Fibroblast of lung (primary cell): ENCODE data around the gene CSNK2B. TPM values are rescaled to one million over a fixed set of nuclear protein-coding genes. Genes with fewer than 3 reads are reported as not detected.

Experiments used
- DNase-seq, 2 donors: peaks; one replicate each; pipeline versions ENCODE4 v3.0.0 to v3.0.0-alpha.2; 2010; ENCODE audit warnings: low read depth in 2 of 2
- H2AFZ ChIP-seq: 2 replicates; pipeline ENCODE4 v1.5.1; 2012; ENCODE audit warnings: low read length, control low read depth, inconsistent platforms
- H3K27ac ChIP-seq: 2 replicates; pipeline ENCODE4 v1.5.1; 2011; ENCODE audit warnings: low read length, control low read depth; ENCODE audit not compliant: insufficient read depth
- H3K27me3 ChIP-seq: 2 replicates; pipeline ENCODE4 v1.5.1; 2011; ENCODE audit warnings: mild to moderate bottlenecking, low read length; ENCODE audit not compliant: control insufficient read depth, insufficient read depth
- H3K36me3 ChIP-seq: 2 replicates; pipeline ENCODE4 v1.5.1; 2011; ENCODE audit warnings: low read length; ENCODE audit not compliant: control insufficient read depth, insufficient read depth
- H3K4me1 ChIP-seq: 2 replicates; pipeline ENCODE4 v1.5.1; 2011; ENCODE audit warnings: low read length; ENCODE audit not compliant: control insufficient read depth, insufficient read depth; ENCODE audit errors: extremely low read depth
- H3K4me2 ChIP-seq: 2 replicates; pipeline ENCODE4 v1.5.1; 2011; ENCODE audit warnings: low read length, control low read depth; ENCODE audit not compliant: insufficient read depth; ENCODE audit errors: extremely low read depth
- H3K4me3 ChIP-seq, 4 experiments: fragments of 200-600 bp in 1 of 4; sonication (generic) in 1 of 4; replicated peaks in 1 of 4; 2 replicates each; pipeline ENCODE4 v1.5.1; 2011 to 2016; ENCODE audit warnings: low read length in 4 of 4, low read depth in 3 of 4, mild to moderate bottlenecking in 3 of 4, control low read depth in 2 of 4, inconsistent platforms in 1 of 4, mixed read lengths in 1 of 4; ENCODE audit not compliant: insufficient read depth in 1 of 4; ENCODE audit errors: control extremely low read depth in 1 of 4
- H3K79me2 ChIP-seq: 2 replicates; pipeline ENCODE4 v1.5.1; 2012; ENCODE audit warnings: mild to moderate bottlenecking, low read length, inconsistent platforms; ENCODE audit not compliant: control insufficient read depth, insufficient read depth
- H3K9ac ChIP-seq: 2 replicates; pipeline ENCODE4 v1.5.1; 2011; ENCODE audit warnings: mild to moderate bottlenecking, low read length, control low read depth; ENCODE audit not compliant: insufficient read depth
- H3K9me3 ChIP-seq: 2 replicates; pipeline ENCODE4 v1.5.1; 2012; ENCODE audit warnings: low read depth, low read length; ENCODE audit not compliant: control insufficient read depth, insufficient read depth
- H4K20me1 ChIP-seq: 2 replicates; pipeline ENCODE4 v1.5.1; 2011; ENCODE audit warnings: low read length; ENCODE audit not compliant: control insufficient read depth, insufficient read depth; ENCODE audit errors: extremely low read depth
- EZH2 ChIP-seq: IDR thresholded peaks from 2 replicates; pipeline ENCODE4 v1.5.1; 2012; ENCODE audit warnings: low read length, control low read depth, mild to moderate bottlenecking; ENCODE audit errors: missing control alignments
- polyA plus RNA-seq, 2 donors: library from polyadenylated mRNA; depleted of rRNA in 1 of 2; stranded (reverse) in 1 of 2; unstranded in 1 of 2; fragments of >200 nt; gene quantifications; 2 replicates each; pipeline ENCODE4 v1.2.1, GENCODE V29; 2011 to 2012; ENCODE audit warnings: missing spikeins in 1 of 2
- total RNA-seq: library from RNA; depleted of rRNA; stranded (reverse); fragments of >200 nt; gene quantifications from 2 replicates; pipeline ENCODE4 v1.2.1, GENCODE V29; 2014
- TF ChIP-seq, protein P1 (sequence below), 2 donors: IDR thresholded peaks in 1 of 2; conservative IDR thresholded peaks in 1 of 2; 1 replicate in 1 of 2; 2 replicates in 1 of 2; pipeline ENCODE4 v1.5.1; 2011 to 2012; ENCODE audit warnings: low read length in 2 of 2, control low read depth in 1 of 2, inconsistent platforms in 1 of 2, low read depth in 1 of 2, mild to moderate bottlenecking in 1 of 2

CSNK2B gene
- total and polyA plus RNA-seq, 2 donors (not counting 1 experiment from before 2014, with no cell fraction given): 67.2 to 84.9 TPM

DNA sequence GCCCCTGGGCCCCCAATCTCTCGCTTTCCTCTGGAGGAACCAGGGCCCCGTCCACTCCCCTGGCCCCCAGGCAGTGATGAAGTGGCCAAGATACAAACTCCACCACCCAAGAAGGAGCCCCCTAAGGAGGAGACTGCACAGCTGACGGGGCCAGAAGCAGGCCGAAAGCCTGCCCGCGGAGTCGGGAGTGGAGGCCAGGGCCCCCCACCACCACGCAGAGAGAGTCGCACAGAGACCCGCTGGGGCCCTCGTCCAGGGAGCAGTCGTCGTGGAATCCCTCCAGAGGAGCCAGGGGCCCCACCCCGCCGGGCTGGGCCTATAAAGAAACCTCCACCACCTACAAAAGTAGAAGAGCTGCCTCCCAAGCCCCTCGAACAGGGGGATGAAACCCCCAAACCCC lies 34.7 kb upstream of the CSNK2B start:
- Histone ChIP-seq H3K9me3 (no peaks in the 10 kb centered on the region), H3K27ac (no peak overlapping the region), H2AFZ (no peak overlapping the region), H3K79me2 (peaks cover 22% of the 10 kb centered on the region), H3K27me3 (no peaks in the 10 kb centered on the region), H3K4me3 (no peak overlapping the region), H3K4me1 (peaks cover 2% of the 10 kb centered on the region), H3K36me3 (peaks cover 64% of the 10 kb centered on the region), H3K4me2 (no peak overlapping the region), H4K20me1 (no peaks in the 10 kb centered on the region), H3K9ac (no peak overlapping the region)
- no peak for DNase-seq
- TF ChIP-seq, protein P1, sequence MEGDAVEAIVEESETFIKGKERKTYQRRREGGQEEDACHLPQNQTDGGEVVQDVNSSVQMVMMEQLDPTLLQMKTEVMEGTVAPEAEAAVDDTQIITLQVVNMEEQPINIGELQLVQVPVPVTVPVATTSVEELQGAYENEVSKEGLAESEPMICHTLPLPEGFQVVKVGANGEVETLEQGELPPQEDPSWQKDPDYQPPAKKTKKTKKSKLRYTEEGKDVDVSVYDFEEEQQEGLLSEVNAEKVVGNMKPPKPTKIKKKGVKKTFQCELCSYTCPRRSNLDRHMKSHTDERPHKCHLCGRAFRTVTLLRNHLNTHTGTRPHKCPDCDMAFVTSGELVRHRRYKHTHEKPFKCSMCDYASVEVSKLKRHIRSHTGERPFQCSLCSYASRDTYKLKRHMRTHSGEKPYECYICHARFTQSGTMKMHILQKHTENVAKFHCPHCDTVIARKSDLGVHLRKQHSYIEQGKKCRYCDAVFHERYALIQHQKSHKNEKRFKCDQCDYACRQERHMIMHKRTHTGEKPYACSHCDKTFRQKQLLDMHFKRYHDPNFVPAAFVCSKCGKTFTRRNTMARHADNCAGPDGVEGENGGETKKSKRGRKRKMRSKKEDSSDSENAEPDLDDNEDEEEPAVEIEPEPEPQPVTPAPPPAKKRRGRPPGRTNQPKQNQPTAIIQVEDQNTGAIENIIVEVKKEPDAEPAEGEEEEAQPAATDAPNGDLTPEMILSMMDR (conservative IDR thresholded peaks at IDR 0.05 in 1 of 2, IDR thresholded peaks at IDR 0.05 in 1 of 2; ENCODE audit: low read depth in 1 of 2, low read length in 2 of 2): no peak
- no peak for TF ChIP-seq EZH2

DNA sequence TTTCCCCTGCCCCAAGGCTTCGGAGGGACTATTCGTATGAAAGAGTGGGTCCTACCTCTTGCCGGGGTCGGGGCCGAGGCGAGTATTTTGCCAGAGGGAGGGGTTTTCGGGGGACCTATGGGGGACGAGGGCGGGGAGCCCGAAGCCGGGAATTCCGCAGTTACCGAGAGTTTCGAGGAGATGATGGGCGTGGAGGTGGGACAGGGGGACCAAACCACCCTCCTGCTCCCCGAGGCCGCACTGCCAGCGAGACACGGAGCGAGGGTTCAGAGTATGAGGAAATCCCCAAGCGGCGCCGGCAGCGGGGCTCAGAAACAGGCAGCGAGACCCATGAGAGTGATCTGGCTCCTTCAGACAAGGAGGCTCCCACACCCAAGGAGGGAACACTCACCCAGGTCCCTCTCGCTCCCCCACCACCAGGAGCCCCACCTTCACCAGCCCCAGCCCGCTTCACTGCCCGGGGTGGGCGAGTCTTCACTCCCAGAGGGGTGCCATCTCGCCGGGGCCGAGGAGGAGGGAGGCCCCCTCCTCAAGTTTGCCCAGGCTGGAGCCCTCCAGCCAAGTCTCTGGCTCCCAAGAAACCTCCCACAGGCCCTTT lies 34.1 kb upstream of the CSNK2B start:
- Histone ChIP-seq H3K9me3 (no peaks in the 10 kb centered on the region), H2AFZ (no peak overlapping the region), H4K20me1 (no peaks in the 10 kb centered on the region), H3K4me2 (no peak overlapping the region), H3K9ac (no peak overlapping the region), H3K27me3 (no peaks in the 10 kb centered on the region), H3K4me1 (peaks cover 2% of the 10 kb centered on the region), H3K79me2 (peaks cover 19% of the 10 kb centered on the region), H3K36me3 (peaks cover 67% of the 10 kb centered on the region), H3K27ac (no peak overlapping the region), H3K4me3 (no peak overlapping the region)
- no peak for TF ChIP-seq EZH2
- TF ChIP-seq, protein P1 (conservative IDR thresholded peaks at IDR 0.05 in 1 of 2, IDR thresholded peaks at IDR 0.05 in 1 of 2; ENCODE audit: low read depth in 1 of 2, low read length in 2 of 2): no peak
- DNase-seq: no peak

DNA sequence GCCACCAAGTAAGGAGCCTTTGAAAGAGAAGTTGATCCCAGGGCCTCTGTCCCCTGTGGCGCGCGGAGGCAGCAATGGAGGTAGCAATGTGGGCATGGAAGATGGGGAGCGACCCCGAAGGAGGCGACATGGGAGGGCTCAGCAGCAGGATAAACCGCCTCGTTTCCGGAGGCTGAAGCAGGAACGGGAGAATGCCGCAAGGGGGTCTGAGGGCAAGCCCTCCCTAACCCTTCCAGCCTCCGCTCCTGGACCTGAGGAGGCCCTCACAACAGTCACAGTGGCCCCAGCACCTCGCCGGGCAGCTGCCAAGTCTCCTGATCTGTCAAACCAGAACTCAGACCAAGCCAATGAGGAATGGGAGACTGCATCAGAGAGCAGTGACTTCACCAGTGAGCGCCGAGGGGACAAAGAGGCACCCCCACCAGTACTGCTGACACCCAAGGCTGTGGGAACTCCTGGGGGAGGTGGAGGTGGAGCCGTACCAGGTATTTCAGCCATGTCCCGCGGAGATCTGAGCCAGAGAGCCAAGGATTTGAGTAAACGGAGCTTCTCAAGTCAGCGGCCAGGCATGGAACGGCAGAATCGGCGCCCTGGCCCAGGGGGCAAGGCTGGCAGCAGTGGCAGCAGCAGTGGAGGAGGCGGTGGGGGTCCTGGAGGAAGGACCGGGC lies 33.5 kb upstream of the CSNK2B start:
- Histone ChIP-seq H3K9ac (no peak overlapping the region), H3K4me3 (no peak overlapping the region), H4K20me1 (no peaks in the 10 kb centered on the region), H3K4me1 (peaks cover 2% of the 10 kb centered on the region), H3K9me3 (no peaks in the 10 kb centered on the region), H3K36me3 (peaks cover 67% of the 10 kb centered on the region), H2AFZ (no peak overlapping the region), H3K79me2 (peaks cover 18% of the 10 kb centered on the region), H3K27ac (no peak overlapping the region), H3K4me2 (no peak overlapping the region), H3K27me3 (no peaks in the 10 kb centered on the region)
- TF ChIP-seq EZH2: no peak
- TF ChIP-seq, protein P1 (conservative IDR thresholded peaks at IDR 0.05 in 1 of 2, IDR thresholded peaks at IDR 0.05 in 1 of 2; ENCODE audit: low read depth in 1 of 2, low read length in 2 of 2): no peak
- no peak for DNase-seq
